HepG2 (cell line): ENCODE results near the gene MEAK7. TPM values are rescaled to one million over a fixed set of nuclear protein-coding genes. Genes with fewer than 3 reads are reported as not detected.

Experiments used
- EP300 ChIP-seq, 3 experiments: sonication (generic) in 1 of 3; formaldehyde crosslinking in 1 of 3; IDR thresholded peaks; 2 replicates each; pipeline versions ENCODE4 v1.5.1 to v1.6.1; 2011 to 2020; ENCODE audit warnings: low read depth in 2 of 3, low read length in 2 of 3, borderline replicate concordance in 1 of 3, improper control_type of control experiment in 1 of 3, mild to moderate bottlenecking in 1 of 3, missing genetic modification reagents in 1 of 3, moderate library complexity in 1 of 3
- ETV6 ChIP-seq: sonication (generic); formaldehyde crosslinking; conservative IDR thresholded peaks from 2 replicates; pipeline ENCODE4 v1.4.0; 2020; ENCODE audit warnings: missing genetic modification reagents
- HDAC6 ChIP-seq: fragments of 200-600 bp; sonication (generic); IDR thresholded peaks from 2 replicates; pipeline ENCODE4 v1.7.0; 2017; ENCODE audit warnings: mild to moderate bottlenecking, antibody characterized with exemption, low read length, low read depth
- KLF6 ChIP-seq: IDR thresholded peaks from 2 replicates; pipeline ENCODE4 v1.8.0; 2016; ENCODE audit warnings: missing biosample characterization, missing genetic modification reagents
- MAFF ChIP-seq: IDR thresholded peaks from 2 replicates; pipeline ENCODE4 v1.6.1; 2011; ENCODE audit warnings: low read depth, low read length, improper control_type of control experiment
- MED1 ChIP-seq: sonication (generic); formaldehyde crosslinking; IDR thresholded peaks from 2 replicates; pipeline ENCODE4 v1.4.0; 2020; ENCODE audit warnings: missing genetic modification reagents
- NPAS2 ChIP-seq: sonication (generic); formaldehyde crosslinking; IDR thresholded peaks from 2 replicates; pipeline ENCODE4 v1.8.0; 2022; ENCODE audit warnings: mild to moderate bottlenecking, missing genetic modification reagents, borderline replicate concordance
- NR2F1 ChIP-seq, 2 experiments: fragments of 450-650 bp in 1 of 2; formaldehyde crosslinking in 1 of 2; IDR thresholded peaks; 2 replicates each; pipeline versions ENCODE4 v1.5.0 to v1.6.1; 2016 to 2020; ENCODE audit warnings: mild to moderate bottlenecking in 1 of 2, missing compliant biosample characterization in 1 of 2, missing genetic modification reagents in 1 of 2, moderate library complexity in 1 of 2
- RARA ChIP-seq: IDR thresholded peaks from 2 replicates; pipeline ENCODE4 v1.6.1; 2016; ENCODE audit warnings: missing genetic modification reagents, missing compliant biosample characterization
- RBAK ChIP-seq: sonication (generic); formaldehyde crosslinking; IDR thresholded peaks from 2 replicates; pipeline ENCODE4 v1.5.1; 2020; ENCODE audit warnings: mild to moderate bottlenecking, missing genetic modification reagents
- SAP130 ChIP-seq: IDR thresholded peaks from 2 replicates; pipeline ENCODE4 v1.6.1; 2016; ENCODE audit warnings: low read depth
- ZFAT ChIP-seq: sonication (generic); formaldehyde crosslinking; conservative IDR thresholded peaks from 2 replicates; pipeline ENCODE4 v1.8.1; 2023; ENCODE audit warnings: missing genetic modification reagents, inconsistent platforms
- ZFP62 ChIP-seq: sonication (generic); formaldehyde crosslinking; IDR thresholded peaks from 2 replicates; pipeline ENCODE4 v1.4.0; 2020; ENCODE audit warnings: missing genetic modification reagents
- ZFX ChIP-seq: sonication (generic); formaldehyde crosslinking; IDR thresholded peaks from 2 replicates; pipeline ENCODE4 v1.4.0; 2020; ENCODE audit warnings: mild to moderate bottlenecking, low read depth, missing genetic modification reagents, moderate library complexity
- ZMAT3 ChIP-seq: sonication (generic); formaldehyde crosslinking; conservative IDR thresholded peaks from 2 replicates; pipeline ENCODE4 v1.7.0; 2021; ENCODE audit warnings: missing genetic modification reagents
- ZNF101 ChIP-seq: sonication (generic); formaldehyde crosslinking; IDR thresholded peaks from 2 replicates; pipeline ENCODE4 v1.4.0; 2020; ENCODE audit warnings: mild to moderate bottlenecking, low read depth, missing genetic modification reagents, borderline replicate concordance
- ZNF33A ChIP-seq: sonication (generic); formaldehyde crosslinking; IDR thresholded peaks from 2 replicates; pipeline ENCODE4 v1.5.1; 2020; ENCODE audit warnings: missing genetic modification reagents, mild to moderate bottlenecking, moderate library complexity, borderline replicate concordance
- ZNF510 ChIP-seq: sonication (generic); formaldehyde crosslinking; IDR thresholded peaks from 2 replicates; pipeline ENCODE4 v1.4.0; 2020; ENCODE audit warnings: low read depth, mild to moderate bottlenecking, missing genetic modification reagents
- polyA plus RNA-seq, 8 experiments: library from polyadenylated mRNA; depleted of rRNA in 3 of 8; stranded (reverse) in 7 of 8; unstranded in 1 of 8; fragments of >200 nt; fragmentation: Illumina TruSeq in 4 of 8; extraction: Trizol in 4 of 8; gene quantifications; 2 replicates each; pipeline versions ENCODE4 v1.2.1 to v1.2.3, GENCODE V29; 2011 to 2016; ENCODE audit warnings: low read depth in 4 of 8, missing spikeins in 1 of 8, mixed read lengths in 1 of 8; ENCODE audit not compliant: insufficient read depth in 1 of 8
- total RNA-seq, 5 experiments: library from RNA; depleted of rRNA; stranded (reverse); fragments of >200 nt; fragmentation: Illumina TruSeq; extraction: Trizol; gene quantifications; 2 replicates each; pipeline ENCODE4 v1.2.3, GENCODE V29; 2016; ENCODE audit warnings: low read depth in 1 of 5
- TF ChIP-seq, protein P1 (sequence below): IDR thresholded peaks from 2 replicates; pipeline ENCODE4 v1.6.1; 2016
- TF ChIP-seq, protein P2 (sequence below): sonication (generic); formaldehyde crosslinking; IDR thresholded peaks from 2 replicates; pipeline ENCODE4 v1.4.0; 2020; ENCODE audit warnings: missing genetic modification reagents, mild to moderate bottlenecking, borderline replicate concordance
- TF ChIP-seq, protein P3 (sequence below): sonication (generic); formaldehyde crosslinking; IDR thresholded peaks from 2 replicates; pipeline ENCODE4 v1.8.1; 2023; ENCODE audit warnings: mild to moderate bottlenecking, missing genetic modification reagents
- TF ChIP-seq, protein P4 (sequence below): sonication (generic); formaldehyde crosslinking; IDR thresholded peaks from 2 replicates; pipeline ENCODE4; 2020; ENCODE audit warnings: missing genetic modification reagents, mild to moderate bottlenecking, borderline replicate concordance

Gene MEAK7
- total and polyA plus RNA-seq, 2 of the 13 experiments (the other 11 are each of a cell fraction or from before 2014, with no cell fraction given) = 11.8 to 14.7 TPM

DNA sequence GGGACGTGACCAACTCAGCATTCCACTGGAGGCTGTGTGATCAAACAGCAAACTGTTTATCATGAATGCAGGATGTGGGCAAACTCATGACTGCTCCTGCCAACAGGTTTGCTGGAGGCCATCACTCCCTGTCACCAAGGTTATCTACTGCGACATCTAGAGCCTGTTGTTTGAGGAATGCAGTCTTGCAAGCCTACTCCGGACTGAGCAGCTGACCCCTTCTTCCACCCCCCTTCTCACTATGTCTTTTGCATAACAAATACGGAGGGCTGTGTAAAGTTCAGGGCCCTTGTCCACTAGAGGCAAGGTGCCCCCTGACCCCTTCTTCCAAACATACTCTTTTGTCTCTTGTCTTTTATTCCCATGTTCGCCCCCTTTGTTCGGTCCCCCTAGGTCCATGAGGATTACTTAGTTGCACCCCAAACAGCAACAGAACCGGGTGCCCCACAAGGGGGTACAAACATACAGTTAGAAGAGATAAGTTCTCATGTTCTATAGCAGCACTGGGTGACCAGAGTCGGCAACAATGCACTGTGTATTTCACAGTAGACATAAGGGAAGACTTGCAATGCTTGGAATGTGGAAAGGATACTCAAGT lies 28.7 kb downstream of the MEAK7 start (continued):
- TF ChIP-seq, protein P1, sequence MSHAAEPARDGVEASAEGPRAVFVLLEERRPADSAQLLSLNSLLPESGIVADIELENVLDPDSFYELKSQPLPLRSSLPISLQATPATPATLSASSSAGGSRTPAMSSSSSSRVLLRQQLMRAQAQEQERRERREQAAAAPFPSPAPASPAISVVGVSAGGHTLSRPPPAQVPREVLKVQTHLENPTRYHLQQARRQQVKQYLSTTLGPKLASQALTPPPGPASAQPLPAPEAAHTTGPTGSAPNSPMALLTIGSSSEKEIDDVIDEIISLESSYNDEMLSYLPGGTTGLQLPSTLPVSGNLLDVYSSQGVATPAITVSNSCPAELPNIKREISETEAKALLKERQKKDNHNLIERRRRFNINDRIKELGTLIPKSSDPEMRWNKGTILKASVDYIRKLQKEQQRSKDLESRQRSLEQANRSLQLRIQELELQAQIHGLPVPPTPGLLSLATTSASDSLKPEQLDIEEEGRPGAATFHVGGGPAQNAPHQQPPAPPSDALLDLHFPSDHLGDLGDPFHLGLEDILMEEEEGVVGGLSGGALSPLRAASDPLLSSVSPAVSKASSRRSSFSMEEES (CRISPR knock-in tag) = peak; percentile 48; the same call in 1 of the 2 replicates
- TF ChIP-seq, protein P2, sequence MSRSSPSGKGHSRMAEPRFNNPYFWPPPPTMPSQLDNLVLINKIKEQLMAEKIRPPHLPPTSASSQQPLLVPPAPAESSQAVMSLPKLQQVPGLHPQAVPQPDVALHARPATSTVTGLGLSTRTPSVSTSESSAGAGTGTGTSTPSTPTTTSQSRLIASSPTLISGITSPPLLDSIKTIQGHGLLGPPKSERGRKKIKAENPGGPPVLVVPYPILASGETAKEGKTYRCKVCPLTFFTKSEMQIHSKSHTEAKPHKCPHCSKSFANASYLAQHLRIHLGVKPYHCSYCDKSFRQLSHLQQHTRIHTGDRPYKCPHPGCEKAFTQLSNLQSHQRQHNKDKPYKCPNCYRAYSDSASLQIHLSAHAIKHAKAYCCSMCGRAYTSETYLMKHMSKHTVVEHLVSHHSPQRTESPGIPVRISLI = no peak
- TF ChIP-seq HDAC6 = no peak
- TF ChIP-seq NPAS2 = no peak
- TF ChIP-seq KLF6 = no peak
- no peak for TF ChIP-seq ZNF510 (CRISPR knock-in tag)
- TF ChIP-seq ZFP62 (CRISPR knock-in tag) = no peak
- no peak for TF ChIP-seq ZFAT (CRISPR knock-in tag)
- TF ChIP-seq, protein P3, sequence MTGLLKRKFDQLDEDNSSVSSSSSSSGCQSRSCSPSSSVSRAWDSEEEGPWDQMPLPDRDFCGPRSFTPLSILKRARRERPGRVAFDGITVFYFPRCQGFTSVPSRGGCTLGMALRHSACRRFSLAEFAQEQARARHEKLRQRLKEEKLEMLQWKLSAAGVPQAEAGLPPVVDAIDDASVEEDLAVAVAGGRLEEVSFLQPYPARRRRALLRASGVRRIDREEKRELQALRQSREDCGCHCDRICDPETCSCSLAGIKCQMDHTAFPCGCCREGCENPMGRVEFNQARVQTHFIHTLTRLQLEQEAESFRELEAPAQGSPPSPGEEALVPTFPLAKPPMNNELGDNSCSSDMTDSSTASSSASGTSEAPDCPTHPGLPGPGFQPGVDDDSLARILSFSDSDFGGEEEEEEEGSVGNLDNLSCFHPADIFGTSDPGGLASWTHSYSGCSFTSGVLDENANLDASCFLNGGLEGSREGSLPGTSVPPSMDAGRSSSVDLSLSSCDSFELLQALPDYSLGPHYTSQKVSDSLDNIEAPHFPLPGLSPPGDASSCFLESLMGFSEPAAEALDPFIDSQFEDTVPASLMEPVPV (CRISPR knock-in tag) = no peak
- TF ChIP-seq MED1 (CRISPR knock-in tag) = 0 out of 2 replicates have a peak, but pooled peaks have one; percentile 37
- TF ChIP-seq ZFX (CRISPR knock-in tag) = no peak
- no peak for TF ChIP-seq ZNF101 (CRISPR knock-in tag)
- no peak for TF ChIP-seq ZMAT3
- TF ChIP-seq MAFF = no peak
- 0 out of 4 replicates have a peak, but pooled peaks of 1 of the 2 experiments have one; percentile 17 for TF ChIP-seq EP300 (IDR thresholded peaks at IDR 0.05; ENCODE audit: low read depth in 2 of 2, low read length in 2 of 2)
- TF ChIP-seq EP300 (CRISPR knock-in tag; IDR thresholded peaks at IDR 0.05; ENCODE audit: borderline replicate concordance) = no peak
- TF ChIP-seq ZNF33A (CRISPR knock-in tag) = no peak
- TF ChIP-seq NR2F1 (CRISPR knock-in tag; IDR thresholded peaks at IDR 0.05) = 0 out of 4 replicates have a peak, but pooled peaks of 1 of the 2 experiments have one; percentile 14
- TF ChIP-seq, protein P4, sequence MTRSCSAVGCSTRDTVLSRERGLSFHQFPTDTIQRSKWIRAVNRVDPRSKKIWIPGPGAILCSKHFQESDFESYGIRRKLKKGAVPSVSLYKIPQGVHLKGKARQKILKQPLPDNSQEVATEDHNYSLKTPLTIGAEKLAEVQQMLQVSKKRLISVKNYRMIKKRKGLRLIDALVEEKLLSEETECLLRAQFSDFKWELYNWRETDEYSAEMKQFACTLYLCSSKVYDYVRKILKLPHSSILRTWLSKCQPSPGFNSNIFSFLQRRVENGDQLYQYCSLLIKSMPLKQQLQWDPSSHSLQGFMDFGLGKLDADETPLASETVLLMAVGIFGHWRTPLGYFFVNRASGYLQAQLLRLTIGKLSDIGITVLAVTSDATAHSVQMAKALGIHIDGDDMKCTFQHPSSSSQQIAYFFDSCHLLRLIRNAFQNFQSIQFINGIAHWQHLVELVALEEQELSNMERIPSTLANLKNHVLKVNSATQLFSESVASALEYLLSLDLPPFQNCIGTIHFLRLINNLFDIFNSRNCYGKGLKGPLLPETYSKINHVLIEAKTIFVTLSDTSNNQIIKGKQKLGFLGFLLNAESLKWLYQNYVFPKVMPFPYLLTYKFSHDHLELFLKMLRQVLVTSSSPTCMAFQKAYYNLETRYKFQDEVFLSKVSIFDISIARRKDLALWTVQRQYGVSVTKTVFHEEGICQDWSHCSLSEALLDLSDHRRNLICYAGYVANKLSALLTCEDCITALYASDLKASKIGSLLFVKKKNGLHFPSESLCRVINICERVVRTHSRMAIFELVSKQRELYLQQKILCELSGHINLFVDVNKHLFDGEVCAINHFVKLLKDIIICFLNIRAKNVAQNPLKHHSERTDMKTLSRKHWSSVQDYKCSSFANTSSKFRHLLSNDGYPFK = no peak
- TF ChIP-seq ETV6 (CRISPR knock-in tag) = no peak
- peak; percentile 46; the same call in 1 of the 2 replicates for TF ChIP-seq RARA (CRISPR knock-in tag)
- peak; percentile 19; the same call in 1 of the 2 replicates for TF ChIP-seq SAP130 (CRISPR knock-in tag)
- no peak for TF ChIP-seq RBAK (CRISPR knock-in tag)
